NCI-H2081 (cell line): ENCODE data around the gene FXYD2.

Source experiments
- DNase-seq, 2 experiments: peaks; one replicate each; lab custom pipeline; 2025; lab: John Stamatoyannopoulos, UW

Gene FXYD2

DNA sequence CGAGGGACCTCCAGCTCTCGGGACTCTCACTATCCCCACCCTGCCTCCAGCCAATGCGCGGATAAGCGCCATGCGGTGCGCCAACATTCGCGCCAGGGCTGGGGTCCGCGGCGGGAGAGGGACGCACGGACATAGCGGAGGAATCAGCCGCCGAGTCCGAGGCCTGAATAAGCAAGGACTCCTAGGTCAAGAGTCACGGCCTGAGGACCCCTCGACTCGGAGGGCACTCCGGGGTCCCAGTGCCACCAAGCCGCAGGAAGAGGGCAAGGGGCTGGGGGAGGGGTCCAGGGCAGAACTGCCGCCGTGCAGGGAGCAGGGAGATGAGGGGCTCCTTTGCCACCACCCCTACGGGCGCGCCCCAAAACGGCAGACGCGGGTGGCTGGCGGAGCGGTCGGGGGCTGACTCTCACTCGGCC, 28.1 kb downstream of the FXYD2 start:
- DNase-seq = no peak

DNA sequence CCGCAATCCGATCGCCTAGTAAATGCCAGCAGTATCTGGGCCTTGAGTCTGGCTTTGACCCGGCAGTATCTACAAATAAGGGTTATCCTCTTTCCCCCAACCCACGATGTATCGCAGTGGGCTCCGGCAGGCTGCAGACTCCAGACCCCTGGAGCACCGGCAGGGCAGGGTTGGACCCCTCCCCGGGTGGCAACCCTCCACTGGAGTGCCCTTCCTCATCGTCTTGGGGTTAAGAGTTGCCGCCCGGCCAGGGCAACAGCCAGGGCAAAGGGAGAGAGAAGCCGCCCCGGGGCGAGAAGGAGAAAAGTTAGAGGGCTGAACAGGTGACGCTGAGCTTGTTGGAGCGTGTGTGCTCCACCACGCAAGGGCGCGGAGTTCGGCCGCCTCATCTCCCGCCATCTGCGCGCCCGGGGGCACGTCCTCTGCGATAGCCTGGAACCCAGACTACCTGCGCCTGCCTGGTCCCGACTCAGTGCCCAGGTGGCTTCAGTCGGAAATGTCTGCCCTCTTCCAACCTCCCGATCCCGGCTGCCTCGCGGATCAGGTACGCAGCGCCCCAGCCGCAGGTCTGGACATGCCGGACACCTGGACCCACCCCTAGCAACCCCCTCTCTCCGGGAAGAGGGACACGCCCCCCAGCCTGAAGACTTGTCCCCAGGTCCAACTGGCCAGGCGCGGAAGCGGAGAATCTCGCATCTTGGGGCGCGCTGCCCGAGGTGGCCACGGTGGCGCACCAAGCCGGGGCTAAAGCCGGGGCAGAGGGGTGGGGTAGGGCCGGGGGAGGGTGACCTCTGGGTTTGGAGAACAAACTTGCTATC, 28.7 kb downstream of the FXYD2 start:
- no peak for DNase-seq

DNA sequence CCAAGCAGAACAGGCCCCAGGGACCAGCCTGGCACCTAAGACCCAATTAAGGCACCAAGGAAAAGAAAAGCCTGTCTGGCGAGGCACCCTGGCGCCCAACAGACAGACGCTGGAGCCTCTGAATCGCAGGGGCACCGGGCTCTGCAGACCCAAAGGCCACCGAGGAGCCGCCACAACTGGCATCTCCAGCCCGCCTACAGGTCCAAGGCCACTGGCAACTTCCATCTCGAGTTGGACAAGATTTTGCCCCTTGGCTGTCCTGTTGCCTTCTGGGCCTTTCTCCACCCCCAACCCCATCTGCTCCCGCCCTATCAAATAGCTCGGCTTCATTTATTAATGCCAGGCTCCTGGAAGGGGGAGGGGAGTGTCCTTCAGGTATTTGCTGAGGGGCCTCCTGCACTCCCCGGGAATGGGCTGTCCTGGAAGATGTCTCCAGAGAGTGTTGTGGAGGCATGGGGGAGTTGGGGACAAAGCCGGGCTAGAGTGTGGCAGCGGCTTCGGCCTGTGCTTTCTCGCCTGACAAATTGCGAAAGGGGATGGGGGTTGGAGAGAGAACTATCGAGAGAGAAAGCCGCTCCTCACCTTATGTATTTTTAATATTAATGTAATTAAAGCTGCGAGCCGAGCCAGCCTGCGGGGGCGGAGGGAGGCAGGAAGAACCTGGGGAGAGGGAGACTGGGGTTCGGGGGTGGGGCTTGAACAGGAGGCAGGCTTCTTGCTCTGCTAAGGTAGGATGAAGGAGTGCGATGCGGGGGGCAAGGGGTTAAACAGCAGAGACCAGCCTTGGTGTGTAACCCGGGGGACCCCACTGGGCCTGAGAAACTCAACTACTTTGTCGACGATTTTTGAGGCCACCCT, 29.5 kb downstream of the FXYD2 start:
- no peak for DNase-seq

DNA sequence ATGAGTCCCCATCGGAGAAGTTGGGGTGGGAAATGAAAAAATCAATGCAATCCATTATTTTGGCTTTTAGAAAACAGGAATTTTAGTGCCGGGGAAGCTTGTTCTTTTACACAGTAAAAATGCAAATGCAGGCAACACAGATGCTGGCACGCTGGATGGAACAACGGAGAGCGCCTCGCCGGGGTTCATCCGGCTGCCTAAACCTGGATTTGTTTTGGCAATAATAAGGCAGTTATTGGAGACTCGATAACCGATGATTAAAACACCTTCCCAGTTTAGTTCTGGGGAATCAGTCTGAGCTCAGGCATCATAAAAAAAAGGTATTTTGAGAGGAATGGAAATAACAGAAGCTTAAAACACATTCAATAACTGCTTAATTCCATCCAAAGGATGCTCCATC, 30.4 kb downstream of the FXYD2 start:
- no peak for DNase-seq

DNA sequence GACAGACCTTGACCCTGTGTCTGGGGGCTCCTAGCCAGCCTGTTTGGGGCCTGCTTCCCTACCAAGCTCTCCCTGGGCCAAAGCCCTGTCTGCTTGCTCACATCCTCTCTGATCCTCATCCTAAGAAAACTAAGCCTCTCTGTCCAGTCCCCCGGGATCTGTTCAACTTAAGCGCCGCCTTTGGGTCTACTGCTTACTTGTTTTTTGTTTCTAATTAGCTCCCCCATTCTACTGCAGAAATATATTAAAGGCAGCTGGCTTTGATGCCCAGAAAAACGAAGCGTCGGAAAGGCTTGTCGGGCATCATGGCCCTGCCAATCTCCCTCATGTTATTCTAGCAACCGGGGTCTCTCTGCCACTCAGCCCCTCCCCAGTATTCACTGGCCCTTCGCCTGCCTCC, 31.0 kb downstream of the FXYD2 start:
- no peak for DNase-seq

DNA sequence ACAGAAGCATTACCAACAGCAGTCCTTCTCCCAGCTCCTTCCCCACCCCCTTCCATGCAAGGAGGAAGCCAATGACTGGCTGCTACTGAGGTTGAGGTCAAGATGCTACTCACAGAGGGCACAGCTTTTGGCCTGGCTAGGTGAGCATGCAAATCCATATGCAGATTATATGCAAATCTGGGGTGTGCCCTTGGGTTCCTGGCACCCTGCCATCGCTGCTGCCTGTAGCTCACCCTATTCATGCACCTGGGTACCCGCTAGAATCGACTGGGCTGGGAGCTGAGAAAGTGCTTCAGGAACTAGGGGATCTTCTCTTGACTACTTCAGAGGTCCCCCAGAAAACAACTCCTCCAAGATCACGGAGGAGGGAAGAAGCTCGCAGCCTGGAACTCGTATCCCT, 31.6 kb downstream of the FXYD2 start:
- no peak for DNase-seq

DNA sequence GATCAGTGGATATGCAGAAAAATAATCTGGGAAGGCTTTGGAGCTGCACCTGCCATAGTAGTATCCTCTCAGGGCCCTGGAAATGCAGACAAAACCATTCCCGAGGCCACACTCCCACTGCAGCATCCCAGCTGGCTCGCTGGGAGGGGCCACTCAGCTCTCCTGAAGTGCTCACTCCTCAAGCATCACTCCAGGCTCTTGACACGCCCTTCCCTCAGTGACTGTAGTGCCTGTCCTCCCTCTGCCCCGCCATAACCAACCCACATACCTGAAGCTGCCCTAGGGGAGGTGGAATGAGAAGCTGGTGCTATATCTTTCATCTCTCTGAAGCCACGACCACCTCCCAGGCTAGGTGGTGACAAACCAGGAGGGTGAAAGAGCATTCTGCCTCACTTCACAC, 32.3 kb downstream of the FXYD2 start:
- DNase-seq = no peak

DNA sequence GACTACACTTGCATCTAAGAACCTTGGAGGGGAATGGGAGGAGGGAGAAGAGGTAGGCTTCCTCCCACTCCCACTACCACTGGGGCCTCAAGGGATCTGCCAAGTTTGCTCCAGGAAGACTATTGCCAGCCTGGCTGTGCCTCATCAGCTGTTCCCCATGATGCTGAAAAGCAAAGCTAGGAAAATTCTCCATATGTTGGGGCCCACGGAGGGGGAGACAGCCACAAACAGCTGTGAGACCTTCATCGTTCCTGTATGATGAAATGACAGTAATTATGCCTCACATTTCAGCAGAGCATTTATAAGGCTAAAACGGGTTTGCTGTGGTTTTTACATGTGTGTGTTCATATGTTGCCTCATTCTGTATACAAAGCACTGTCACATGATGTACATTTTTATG, 34.3 kb downstream of the FXYD2 start:
- DNase-seq = no peak

DNA sequence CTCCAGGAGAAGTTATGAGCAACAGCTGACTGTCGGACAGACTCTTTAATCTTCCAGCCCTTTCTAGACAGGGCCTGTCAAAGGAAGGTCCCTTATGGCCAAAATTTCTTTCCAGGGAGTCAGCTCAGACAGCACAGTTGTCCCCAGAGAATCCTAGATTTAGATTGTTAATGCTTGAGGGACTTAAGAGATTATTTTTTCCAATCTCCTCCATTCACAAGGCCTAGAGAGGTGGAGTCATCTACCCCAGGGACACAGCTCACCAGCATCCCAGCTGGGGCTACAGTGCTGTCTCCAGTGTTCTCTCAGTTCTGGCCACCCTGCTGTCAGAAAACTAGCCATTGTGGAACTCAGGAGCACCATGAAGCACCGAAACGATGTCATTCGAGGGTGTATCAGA, 35.3 kb downstream of the FXYD2 start:
- no peak for DNase-seq

DNA sequence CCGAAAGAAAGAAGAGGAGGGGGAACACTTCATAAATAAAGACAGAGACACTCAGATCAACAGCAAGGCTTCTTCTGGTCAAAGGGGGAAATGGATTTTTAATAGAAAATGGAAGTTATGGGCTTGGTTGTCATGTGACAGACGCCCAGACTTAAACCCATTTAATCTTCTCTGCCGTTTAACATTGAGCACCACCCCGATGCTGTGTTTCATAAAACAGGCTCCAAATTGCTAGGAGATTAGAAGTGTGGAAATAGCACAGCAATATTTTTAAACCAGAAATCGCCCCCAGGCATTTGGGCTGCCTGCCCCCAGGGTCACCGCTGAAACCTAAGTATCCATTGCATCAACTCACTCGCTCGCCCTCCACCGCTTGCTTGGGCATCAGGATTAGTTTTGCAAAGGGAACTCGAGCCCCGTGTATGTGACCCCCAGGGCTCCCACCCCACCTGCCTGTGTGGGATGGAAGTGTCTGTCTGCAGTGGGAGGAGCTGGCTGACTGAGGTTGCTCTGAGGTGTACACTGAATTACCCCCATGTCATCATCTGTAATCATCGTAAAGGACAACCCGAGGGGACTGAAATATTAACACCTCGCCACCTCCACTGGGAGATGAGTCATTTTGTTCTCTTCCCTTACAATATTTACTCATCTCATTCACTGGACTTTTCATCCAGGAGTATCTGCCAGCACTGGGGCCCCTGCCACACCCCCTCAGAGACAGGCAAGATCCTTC, 38.2 kb downstream of the FXYD2 start:
- peak in 1 of 2 experiments; percentile 27 for DNase-seq

DNA sequence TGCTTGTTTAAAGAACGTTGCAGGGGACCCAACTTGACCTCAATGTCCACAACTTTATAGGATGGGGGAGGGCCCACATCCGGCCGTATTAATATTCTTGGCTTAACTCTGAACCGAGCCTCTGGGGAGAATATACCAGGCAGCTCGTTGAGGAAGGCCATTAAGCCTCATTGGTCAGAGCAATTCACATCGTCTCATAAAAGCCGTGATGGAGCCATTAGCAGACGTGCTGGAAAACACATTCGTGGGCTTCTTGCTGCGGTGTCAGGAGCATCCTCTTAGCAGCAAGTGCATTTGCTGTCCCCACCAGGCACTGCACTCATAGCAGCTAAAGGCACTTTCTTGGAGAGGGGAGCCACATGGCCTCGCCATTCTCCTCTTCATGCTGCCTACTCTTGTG, 42.4 kb downstream of the FXYD2 start:
- DNase-seq = no peak

DNA sequence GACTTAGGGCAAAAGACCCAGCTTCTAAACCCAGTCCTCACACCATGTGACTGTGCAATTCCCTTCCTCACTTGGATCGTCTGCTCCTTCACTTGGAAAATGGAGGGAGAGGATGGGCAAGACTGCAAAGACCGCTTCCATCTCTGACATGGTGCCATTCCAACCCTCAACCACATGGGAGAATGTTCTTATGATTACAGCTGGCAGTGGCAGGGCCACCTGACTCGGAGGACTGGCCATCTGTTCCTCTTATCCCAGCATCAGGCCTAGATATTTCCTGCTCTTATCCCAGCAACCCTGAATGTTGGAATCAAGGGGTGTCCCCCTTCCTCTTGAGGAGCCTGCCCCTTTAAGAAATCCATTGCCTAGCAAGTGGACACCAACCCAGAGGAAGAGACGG, 42.9 kb downstream of the FXYD2 start:
- DNase-seq = no peak

DNA sequence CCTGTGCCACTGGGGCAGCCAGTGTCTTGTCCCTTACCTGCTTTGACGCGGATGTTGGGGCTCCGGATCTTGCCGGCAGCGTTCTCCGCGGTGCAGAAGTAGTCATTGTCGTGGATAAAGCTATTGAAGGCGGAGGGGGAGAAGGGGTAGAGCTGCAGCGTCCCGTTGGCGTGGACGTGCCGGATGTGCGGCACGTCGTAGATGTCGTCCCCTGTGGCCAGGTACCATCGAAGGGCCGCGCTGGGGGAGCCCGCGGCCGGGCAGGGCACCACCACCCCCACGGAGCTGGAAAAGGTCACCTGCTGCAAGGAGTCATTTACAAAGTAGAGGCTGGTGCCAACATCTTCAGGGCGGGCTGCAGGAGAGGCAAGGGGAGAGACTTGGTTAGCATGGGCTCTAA, 44.1 kb downstream of the FXYD2 start:
- DNase-seq = no peak

DNA sequence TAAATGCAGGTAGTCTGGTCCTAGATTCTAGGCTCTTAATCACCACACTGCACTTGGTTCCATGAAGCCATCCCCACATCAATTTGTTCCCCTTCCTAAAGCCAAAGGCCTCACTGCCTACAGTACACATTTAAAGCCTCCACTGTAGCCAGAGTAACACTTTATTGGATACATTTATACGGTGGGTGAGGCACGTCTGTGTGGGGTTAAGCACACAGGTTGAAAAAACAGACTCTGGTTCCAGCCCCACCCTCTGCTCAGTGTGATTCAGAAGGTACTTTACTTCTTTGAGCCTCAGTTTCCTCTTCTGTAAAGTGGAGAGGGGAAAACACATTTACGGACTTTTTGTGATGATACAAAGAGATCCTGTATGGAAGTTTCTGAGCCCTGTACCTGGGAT, 50.0 kb downstream of the FXYD2 start:
- no peak for DNase-seq

DNA sequence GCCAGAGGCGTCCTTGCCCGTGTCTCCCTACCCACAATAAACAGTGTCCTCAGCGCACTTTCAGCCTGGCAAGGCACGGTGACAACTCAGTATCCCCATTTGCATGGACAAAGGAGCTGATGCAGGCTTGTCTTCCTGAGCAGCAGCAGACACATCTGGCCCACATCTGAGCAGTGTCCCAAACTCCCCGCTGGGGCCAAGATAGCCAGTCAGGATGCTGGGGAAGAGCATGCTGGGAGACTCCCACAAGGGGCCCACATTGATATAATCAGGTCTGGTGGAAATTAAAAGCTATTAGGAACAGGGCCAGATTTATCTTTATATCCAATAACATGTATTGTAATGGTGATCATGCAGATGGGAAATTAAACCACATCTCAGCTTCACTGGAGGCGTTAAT, 52.2 kb downstream of the FXYD2 start:
- no peak for DNase-seq

DNA sequence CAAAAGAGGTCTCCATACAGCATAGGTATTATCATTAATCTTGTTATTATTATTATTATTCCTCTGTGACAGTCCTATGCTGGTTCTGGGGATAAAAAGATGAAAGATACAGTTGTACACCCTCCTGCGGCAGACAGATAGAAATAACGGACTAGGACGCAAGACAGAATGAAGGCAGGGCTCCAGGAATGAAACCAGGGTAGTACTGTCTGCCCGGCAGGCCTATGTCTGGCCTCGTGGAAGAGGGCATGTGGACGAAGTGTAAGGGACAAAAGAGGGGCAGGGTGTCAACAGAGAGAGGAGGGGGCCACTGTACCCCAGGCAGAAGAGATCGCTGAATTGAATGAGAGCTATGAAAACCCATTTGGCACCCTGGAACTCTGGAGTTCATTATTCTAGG, 52.7 kb downstream of the FXYD2 start:
- no peak for DNase-seq

DNA sequence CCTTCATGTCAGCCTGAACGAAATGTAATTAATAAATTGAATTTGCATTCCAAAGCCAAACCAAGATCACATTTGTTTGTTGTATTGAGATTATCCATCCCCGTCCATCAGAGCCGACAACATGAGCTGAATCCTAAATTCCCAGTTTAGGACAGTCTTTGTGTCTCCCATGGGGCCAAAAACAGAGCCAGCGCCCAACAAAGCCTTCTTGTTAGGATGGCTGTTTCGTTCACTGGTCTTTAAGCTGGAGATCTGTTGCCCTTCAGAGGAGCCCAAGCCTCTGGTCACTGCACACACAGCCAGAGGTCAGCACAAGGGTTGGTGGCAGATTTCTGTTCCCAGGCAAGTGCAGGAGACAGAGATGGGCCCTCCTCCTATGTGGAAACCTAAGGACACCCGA, 53.3 kb downstream of the FXYD2 start:
- DNase-seq = no peak

DNA sequence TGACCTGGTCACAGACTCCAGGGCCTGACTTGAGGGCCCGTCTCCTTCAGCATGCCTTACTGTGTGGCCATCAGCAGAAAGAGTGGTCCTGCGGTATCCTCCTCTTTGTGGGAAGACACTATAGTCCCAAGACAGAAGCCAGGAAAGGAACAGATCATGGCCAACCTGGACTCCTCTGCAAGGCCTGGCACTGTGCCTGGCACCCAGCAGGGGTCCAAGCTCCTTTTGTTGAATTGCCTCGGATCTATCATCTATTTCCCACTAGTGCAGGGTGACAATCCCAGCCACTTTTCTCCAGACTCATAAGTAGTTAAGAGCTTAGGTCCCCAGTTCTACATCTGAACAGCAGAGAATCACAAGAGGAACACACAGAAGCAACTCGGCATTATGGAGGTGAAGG, 54.5 kb downstream of the FXYD2 start:
- DNase-seq = peak in 1 of 2 experiments; percentile 29
